HCT116 (cell line): Measurements from ENCODE around the gene SORCS2.

Experiments used
- CTCF ChIP-seq, 3 experiments: fragments of 200-600 bp in 1 of 3; sonication (generic) in 1 of 3; IDR thresholded peaks in 2 of 3; conservative IDR thresholded peaks in 1 of 3; 2 replicates each; pipeline ENCODE4 v1.5.1; 2012 to 2017; ENCODE audit warnings: low read depth in 2 of 3, low read length in 2 of 3, antibody characterized with exemption in 1 of 3, borderline replicate concordance in 1 of 3, control low read depth in 1 of 3, mild to moderate bottlenecking in 1 of 3, mixed read lengths in 1 of 3, mixed run types in 1 of 3, moderate library complexity in 1 of 3; ENCODE audit not compliant: insufficient read depth in 1 of 3
- EZH2 ChIP-seq: fragments of 200-600 bp; sonication (generic); IDR thresholded peaks from 2 replicates; pipeline ENCODE4 v1.6.1; 2017; ENCODE audit warnings: antibody characterized with exemption, mixed run types
- POLR2AphosphoS5 ChIP-seq: IDR thresholded peaks from 2 replicates; pipeline ENCODE4 v1.6.1; 2011; ENCODE audit warnings: mild to moderate bottlenecking, low read depth, low read length, moderate library complexity
- SIN3A ChIP-seq: IDR thresholded peaks from 2 replicates; pipeline ENCODE4 v1.6.1; 2012; ENCODE audit warnings: low read depth

GRCh38 chr4:7217039-7217438 is 24.7 kb downstream of the SORCS2 start:
- no peak for TF ChIP-seq CTCF (IDR thresholded peaks at IDR 0.05 in 2 of 3, conservative IDR thresholded peaks at IDR 0.05 in 1 of 3; ENCODE audit: borderline replicate concordance in 1 of 3, insufficient read depth in 1 of 3, low read depth in 2 of 3, low read length in 2 of 3)
- no peak for TF ChIP-seq EZH2
- no peak for TF ChIP-seq POLR2AphosphoS5
- no peak for TF ChIP-seq SIN3A
